OCI-LY3 (cell line): ENCODE results near the gene NANOS3.

Experiments
- EZH2phosphoT487 ChIP-seq: fragments of 200-600 bp; shearing (Covaris generic); IDR thresholded peaks from 2 replicates; pipeline ENCODE4 v1.6.1; 2018; ENCODE audit warnings: antibody characterized with exemption, mixed run types, low read depth
- TF ChIP-seq, protein P1 (sequence below): fragments of 200-600, 300-600 bp; sonication (generic); IDR thresholded peaks from 2 replicates; pipeline ENCODE4 v1.5.1; 2014; ENCODE audit warnings: antibody characterized with exemption, low read length, low read depth

- TF ChIP-seq, protein P1, sequence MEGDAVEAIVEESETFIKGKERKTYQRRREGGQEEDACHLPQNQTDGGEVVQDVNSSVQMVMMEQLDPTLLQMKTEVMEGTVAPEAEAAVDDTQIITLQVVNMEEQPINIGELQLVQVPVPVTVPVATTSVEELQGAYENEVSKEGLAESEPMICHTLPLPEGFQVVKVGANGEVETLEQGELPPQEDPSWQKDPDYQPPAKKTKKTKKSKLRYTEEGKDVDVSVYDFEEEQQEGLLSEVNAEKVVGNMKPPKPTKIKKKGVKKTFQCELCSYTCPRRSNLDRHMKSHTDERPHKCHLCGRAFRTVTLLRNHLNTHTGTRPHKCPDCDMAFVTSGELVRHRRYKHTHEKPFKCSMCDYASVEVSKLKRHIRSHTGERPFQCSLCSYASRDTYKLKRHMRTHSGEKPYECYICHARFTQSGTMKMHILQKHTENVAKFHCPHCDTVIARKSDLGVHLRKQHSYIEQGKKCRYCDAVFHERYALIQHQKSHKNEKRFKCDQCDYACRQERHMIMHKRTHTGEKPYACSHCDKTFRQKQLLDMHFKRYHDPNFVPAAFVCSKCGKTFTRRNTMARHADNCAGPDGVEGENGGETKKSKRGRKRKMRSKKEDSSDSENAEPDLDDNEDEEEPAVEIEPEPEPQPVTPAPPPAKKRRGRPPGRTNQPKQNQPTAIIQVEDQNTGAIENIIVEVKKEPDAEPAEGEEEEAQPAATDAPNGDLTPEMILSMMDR = no peak
- no peak for TF ChIP-seq EZH2phosphoT487
Observed at GRCh38 chr19:13834244-13835069, 42.5 kb upstream of the NANOS3 start.
